Smooth muscle cell of bladder (primary cell): Measurements from ENCODE around the gene DIS3. TPM values are rescaled to one million over a fixed set of nuclear protein-coding genes. Genes with fewer than 3 reads are reported as not detected.

ENCODE experiments used
- total RNA-seq: library from RNA; depleted of rRNA; stranded (reverse); fragments of >200 nt; gene quantifications from 2 replicates; pipeline ENCODE4 v1.2.3, GENCODE V29; 2014

DIS3 gene
- total RNA-seq, result 25.5 and 31.2 TPM in 2 replicates

GRCh38 chr13:72781451-72782439 lies at the start of gene DIS3, which contains the start of gene PIBF1:
DIS3 (minus strand) TSS chr13:72781900; CDS start chr13:72781832, 68 bp downstream.
PIBF1 (plus strand) TSS chr13:72782133; CDS start chr13:72783470, 1,337 bp downstream.

GRCh38 chr13:72727417-72728289 lies 54.0 kb downstream of the DIS3 start, which contains the start of the genes BORA and MZT1:
BORA (plus strand) TSS chr13:72727923; CDS start chr13:72728941, 1,018 bp downstream.
MZT1 (minus strand) TSS chr13:72727629; CDS start chr13:72727602, 27 bp downstream.

Other genes with a start within 250 kb of the DIS3 start
- 4.8 and 5.0 TPM in 2 replicates for gene MZT1, start 54.3 kb downstream of the DIS3 start, total RNA-seq
- gene BORA, start 54.0 kb downstream of the DIS3 start, total RNA-seq, result 1.4 and 2.1 TPM in 2 replicates
- 28.5 and 29.7 TPM in 2 replicates for gene PIBF1, start 233 bp upstream of the DIS3 start, total RNA-seq